Body of pancreas (tissue), 4 donors: ENCODE results near the gene NT5C2.

ENCODE experiments used
- CTCF ChIP-seq, 7 experiments: fragments of 450-650 bp in 4 of 7; fragments of 200-600 bp in 3 of 7; sonication (generic) in 3 of 7; IDR thresholded peaks; one replicate each; pipeline ENCODE4 v1.5.1; 2016 to 2019; ENCODE audit warnings: antibody characterized with exemption in 7 of 7
- POLR2A ChIP-seq, 3 donors: fragments of 450-650 bp; IDR thresholded peaks; one replicate each; pipeline ENCODE4 v1.6.1; 2016; ENCODE audit warnings: antibody characterized with exemption in 3 of 3, mild to moderate bottlenecking in 2 of 3

DNA sequence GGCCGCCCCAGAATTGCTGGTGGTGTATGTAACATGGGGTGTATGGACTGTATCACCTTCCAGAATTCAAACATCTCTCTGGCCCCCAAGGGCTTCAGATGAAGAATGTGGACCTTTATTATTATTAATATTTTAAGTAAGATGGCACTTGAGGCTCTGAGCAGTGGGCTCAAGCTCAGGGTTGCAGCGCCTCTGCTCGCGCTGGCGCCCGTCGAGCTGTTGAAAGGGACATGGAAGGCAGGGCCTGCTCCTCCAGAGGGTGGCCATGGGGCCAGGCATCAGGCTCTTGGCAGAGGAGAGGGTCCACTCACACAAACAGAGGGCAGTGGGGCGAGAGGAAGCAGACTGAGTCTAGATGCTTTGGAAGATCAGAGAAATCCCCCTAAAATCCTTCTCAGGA lies 120.2 kb downstream of the NT5C2 start:
- TF ChIP-seq CTCF (IDR thresholded peaks at IDR 0.05) (no peak), POLR2A (IDR thresholded peaks at IDR 0.05) (no peak)
